ENCODE measurements around the gene CSTB.
A peak's percentile ranks its signal among the peaks of the same experiment; 100 is the strongest.

The CSTB gene

GRCh38 chr21:43810505-43811261 is 34.6 kb upstream of the CSTB start (continued):
- TF ChIP-seq ZNF10 (tag by site-specific recombination; IDR thresholded peaks at IDR 0.05): no peak
- TF ChIP-seq BCL11B (tag by site-specific recombination; IDR thresholded peaks at IDR 0.05; ENCODE audit: low read depth): peak; percentile 75; the same call in 1 of the 2 replicates
- TF ChIP-seq ZNF624 (tag by site-specific recombination; IDR thresholded peaks at IDR 0.05): no peak
- TF ChIP-seq INSM2 (tag by site-specific recombination; IDR thresholded peaks at IDR 0.05): no peak
- no peak for TF ChIP-seq ZNF121 (tag by site-specific recombination; IDR thresholded peaks at IDR 0.05)
- no peak; the same call in 1 of the 2 replicates for TF ChIP-seq ZBTB8A (tag by site-specific recombination; IDR thresholded peaks at IDR 0.05)
- no peak for TF ChIP-seq REPIN1 (tag by site-specific recombination; IDR thresholded peaks at IDR 0.05; ENCODE audit: low read depth)
- TF ChIP-seq, protein P1, sequence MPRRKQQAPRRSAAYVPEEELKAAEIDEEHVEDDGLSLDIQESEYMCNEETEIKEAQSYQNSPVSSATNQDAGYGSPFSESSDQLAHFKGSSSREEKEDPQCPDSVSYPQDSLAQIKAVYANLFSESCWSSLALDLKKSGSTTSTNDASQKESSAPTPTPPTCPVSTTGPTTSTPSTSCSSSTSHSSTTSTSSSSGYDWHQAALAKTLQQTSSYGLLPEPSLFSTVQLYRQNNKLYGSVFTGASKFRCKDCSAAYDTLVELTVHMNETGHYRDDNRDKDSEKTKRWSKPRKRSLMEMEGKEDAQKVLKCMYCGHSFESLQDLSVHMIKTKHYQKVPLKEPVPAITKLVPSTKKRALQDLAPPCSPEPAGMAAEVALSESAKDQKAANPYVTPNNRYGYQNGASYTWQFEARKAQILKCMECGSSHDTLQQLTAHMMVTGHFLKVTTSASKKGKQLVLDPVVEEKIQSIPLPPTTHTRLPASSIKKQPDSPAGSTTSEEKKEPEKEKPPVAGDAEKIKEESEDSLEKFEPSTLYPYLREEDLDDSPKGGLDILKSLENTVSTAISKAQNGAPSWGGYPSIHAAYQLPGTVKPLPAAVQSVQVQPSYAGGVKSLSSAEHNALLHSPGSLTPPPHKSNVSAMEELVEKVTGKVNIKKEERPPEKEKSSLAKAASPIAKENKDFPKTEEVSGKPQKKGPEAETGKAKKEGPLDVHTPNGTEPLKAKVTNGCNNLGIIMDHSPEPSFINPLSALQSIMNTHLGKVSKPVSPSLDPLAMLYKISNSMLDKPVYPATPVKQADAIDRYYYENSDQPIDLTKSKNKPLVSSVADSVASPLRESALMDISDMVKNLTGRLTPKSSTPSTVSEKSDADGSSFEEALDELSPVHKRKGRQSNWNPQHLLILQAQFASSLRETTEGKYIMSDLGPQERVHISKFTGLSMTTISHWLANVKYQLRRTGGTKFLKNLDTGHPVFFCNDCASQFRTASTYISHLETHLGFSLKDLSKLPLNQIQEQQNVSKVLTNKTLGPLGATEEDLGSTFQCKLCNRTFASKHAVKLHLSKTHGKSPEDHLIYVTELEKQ (tag by site-specific recombination; IDR thresholded peaks at IDR 0.05; ENCODE audit: borderline replicate concordance): no peak
- TF ChIP-seq ZNF600 (tag by site-specific recombination; IDR thresholded peaks at IDR 0.05): peak; percentile 82
- no peak for TF ChIP-seq GLI2 (tag by site-specific recombination; IDR thresholded peaks at IDR 0.05; ENCODE audit: borderline replicate concordance, low read depth)
- no peak for TF ChIP-seq ZNF292 (tag by site-specific recombination; IDR thresholded peaks at IDR 0.05; ENCODE audit: borderline replicate concordance, low read depth)
- no peak for TF ChIP-seq TRIM28 (IDR thresholded peaks at IDR 0.05; ENCODE audit: borderline replicate concordance, low read length)
- TF ChIP-seq ZNF514 (tag by site-specific recombination; IDR thresholded peaks at IDR 0.05): no peak
- peak; percentile 60; the same call in 1 of the 2 replicates for TF ChIP-seq ZBTB10 (tag by site-specific recombination; IDR thresholded peaks at IDR 0.05)
- TF ChIP-seq ZSCAN16 (tag by site-specific recombination; IDR thresholded peaks at IDR 0.05): no peak
- peak; percentile 46; the same call in 1 of the 2 replicates for TF ChIP-seq ZEB2 (tag by site-specific recombination; IDR thresholded peaks at IDR 0.05)
- TF ChIP-seq GLIS1 (tag by site-specific recombination; IDR thresholded peaks at IDR 0.05): peak; percentile 92
- TF ChIP-seq IKZF3 (tag by site-specific recombination; IDR thresholded peaks at IDR 0.05): no peak
- TF ChIP-seq ZSCAN30 (tag by site-specific recombination; IDR thresholded peaks at IDR 0.05): no peak
- no peak for TF ChIP-seq ZFHX2 (tag by site-specific recombination; conservative IDR thresholded peaks at IDR 0.05)
- peak; percentile 49; the same call in 1 of the 2 replicates for TF ChIP-seq SP3 (tag by site-specific recombination; IDR thresholded peaks at IDR 0.05)
- no peak for TF ChIP-seq ZBTB11 (tag by site-specific recombination; conservative IDR thresholded peaks at IDR 0.05; ENCODE audit: low read depth)
- TF ChIP-seq KLF8 (tag by site-specific recombination; IDR thresholded peaks at IDR 0.05): peak; percentile 74
- TF ChIP-seq, protein P2, sequence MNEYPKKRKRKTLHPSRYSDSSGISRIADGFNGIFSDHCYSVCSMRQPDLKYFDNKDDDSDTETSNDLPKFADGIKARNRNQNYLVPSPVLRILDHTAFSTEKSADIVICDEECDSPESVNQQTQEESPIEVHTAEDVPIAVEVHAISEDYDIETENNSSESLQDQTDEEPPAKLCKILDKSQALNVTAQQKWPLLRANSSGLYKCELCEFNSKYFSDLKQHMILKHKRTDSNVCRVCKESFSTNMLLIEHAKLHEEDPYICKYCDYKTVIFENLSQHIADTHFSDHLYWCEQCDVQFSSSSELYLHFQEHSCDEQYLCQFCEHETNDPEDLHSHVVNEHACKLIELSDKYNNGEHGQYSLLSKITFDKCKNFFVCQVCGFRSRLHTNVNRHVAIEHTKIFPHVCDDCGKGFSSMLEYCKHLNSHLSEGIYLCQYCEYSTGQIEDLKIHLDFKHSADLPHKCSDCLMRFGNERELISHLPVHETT (tag by site-specific recombination; IDR thresholded peaks at IDR 0.05): peak; percentile 55; the same call in 1 of the 2 replicates
- TF ChIP-seq ZXDB (tag by site-specific recombination; IDR thresholded peaks at IDR 0.05): peak; percentile 95
- TF ChIP-seq ZNF677 (tag by site-specific recombination; IDR thresholded peaks at IDR 0.05): no peak
- no peak for TF ChIP-seq ZNF366 (tag by site-specific recombination; conservative IDR thresholded peaks at IDR 0.05)
- TF ChIP-seq ZNF473 (tag by site-specific recombination; IDR thresholded peaks at IDR 0.05): no peak
